Central memory CD4-positive, alpha-beta T cell (primary cell): ENCODE measurements around the gene EIF4E3.
A peak's percentile ranks its signal among the peaks of the same experiment; 100 is the strongest.

Experiments
- DNase-seq: peaks from one replicate; pipeline ENCODE4 v3.0.0; 2022
- total RNA-seq, 3 experiments: gene quantifications; one replicate each; lab custom pipeline; 2026; lab: John Stamatoyannopoulos, UW

EIF4E3 gene
- total RNA-seq, result 26.9 to 85.5 (median 74.1) reads per million in 3 experiments

DNA sequence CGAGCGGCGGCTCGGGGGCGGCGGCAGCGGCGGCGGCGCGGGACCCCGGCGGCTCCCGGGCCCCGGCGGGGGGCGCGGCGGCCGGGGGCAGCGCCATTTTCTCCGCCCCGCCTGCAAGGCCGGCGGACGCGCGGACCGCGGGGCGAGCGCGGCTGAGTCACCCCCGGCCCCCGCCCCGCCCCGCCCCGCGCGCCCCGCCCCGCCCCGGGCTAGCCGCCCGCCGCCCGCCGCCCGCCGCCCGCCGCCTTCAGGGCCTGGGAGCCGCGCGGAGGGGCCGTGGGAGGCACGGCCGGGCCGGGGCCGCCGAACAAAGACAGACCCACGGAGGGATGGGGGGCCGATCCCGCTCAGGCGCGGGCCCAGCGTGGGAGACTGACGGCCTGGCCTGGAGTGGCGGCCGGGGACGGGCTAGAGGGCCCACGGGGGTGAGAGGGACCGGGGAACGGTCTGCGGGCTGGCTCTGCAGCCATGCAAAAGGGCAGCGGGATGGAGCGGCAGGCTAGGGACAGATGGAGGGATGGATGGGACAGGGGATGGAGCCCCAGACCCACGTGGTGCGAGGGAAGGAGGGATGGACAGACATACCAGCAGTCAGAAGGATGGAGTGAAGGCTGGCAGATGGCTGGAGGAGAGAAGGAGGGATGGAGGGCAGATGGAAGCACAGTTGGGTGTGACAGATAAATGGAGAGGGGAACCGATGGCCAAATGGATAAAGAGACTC lies at the start of gene EIF4E3:
TSS of gene EIF4E3 (minus strand) at position 132 of the 721 bp plus-strand sequence. CDS start at position 97, 35 bp downstream.
- peak; percentile 42 for DNase-seq

GRCh38 chr3:71771884-71772283 lies 46.7 kb upstream of the EIF4E3 start:
- no peak for DNase-seq

DNA sequence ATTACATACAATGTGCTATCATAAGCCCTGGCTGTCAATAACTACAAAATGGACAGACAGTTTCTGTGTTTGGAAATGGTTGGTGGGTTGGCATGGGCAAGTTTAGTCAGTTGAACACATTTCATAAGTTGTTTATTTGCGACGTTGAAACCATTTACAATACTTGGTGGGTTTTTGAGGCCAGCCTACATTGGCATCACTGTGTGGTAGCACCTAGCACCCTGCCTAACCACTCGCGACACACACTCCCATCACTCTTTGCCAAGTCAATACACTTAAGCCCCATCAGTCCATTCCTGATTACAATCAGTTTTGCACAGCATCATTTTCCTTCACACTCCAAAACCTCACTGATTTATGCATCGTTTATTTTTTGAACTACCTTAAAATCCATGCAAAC lies 45.9 kb upstream of the EIF4E3 start:
- no peak for DNase-seq

DNA sequence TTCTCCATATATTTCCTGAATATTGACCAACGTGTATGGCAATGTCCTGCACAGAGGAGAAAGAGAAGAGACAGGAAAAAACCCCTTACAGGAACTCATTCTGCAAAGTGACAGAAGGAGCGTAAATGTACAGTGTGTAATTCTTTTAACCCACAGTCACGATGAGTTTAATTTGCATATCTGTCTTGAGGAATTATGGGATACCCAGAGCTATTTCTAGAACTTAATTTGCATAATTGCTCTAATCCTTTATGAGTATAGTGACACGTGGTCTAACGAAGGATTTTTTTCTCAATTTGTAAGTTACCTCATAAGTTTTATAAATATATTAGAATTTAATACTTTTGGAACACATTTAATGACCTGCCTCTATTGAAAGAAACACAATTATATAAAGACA lies 38.2 kb upstream of the EIF4E3 start:
- no peak for DNase-seq

- no peak for DNase-seq
These were observed 34.9 kb upstream of the EIF4E3 start for GRCh38 chr3:71760140-71760539.

- DNase-seq, result no peak
These were observed 34.2 kb upstream of the EIF4E3 start for GRCh38 chr3:71759401-71759800.

DNA sequence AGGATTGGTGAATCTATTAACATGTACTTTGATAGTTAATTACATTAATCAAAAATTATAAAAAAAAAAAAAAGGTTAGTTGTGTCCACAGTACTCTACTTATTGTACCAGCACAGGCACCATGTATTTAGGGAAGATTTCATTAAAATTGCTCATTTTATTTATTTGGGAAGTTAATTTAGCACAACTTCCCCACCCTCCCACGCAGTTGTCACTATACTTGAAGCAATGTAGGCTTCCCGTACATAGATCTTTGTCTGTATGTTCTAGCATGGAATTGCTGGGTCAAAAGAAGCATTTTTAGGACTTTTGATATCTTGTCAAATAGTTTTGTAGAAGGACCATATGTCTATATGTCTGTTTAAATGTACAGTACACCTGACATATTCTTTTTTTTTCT lies 32.9 kb upstream of the EIF4E3 start:
- no peak for DNase-seq

GRCh38 chr3:71754610-71755253 lies 29.5 kb upstream of the EIF4E3 start:
- DNase-seq, result no peak

DNA sequence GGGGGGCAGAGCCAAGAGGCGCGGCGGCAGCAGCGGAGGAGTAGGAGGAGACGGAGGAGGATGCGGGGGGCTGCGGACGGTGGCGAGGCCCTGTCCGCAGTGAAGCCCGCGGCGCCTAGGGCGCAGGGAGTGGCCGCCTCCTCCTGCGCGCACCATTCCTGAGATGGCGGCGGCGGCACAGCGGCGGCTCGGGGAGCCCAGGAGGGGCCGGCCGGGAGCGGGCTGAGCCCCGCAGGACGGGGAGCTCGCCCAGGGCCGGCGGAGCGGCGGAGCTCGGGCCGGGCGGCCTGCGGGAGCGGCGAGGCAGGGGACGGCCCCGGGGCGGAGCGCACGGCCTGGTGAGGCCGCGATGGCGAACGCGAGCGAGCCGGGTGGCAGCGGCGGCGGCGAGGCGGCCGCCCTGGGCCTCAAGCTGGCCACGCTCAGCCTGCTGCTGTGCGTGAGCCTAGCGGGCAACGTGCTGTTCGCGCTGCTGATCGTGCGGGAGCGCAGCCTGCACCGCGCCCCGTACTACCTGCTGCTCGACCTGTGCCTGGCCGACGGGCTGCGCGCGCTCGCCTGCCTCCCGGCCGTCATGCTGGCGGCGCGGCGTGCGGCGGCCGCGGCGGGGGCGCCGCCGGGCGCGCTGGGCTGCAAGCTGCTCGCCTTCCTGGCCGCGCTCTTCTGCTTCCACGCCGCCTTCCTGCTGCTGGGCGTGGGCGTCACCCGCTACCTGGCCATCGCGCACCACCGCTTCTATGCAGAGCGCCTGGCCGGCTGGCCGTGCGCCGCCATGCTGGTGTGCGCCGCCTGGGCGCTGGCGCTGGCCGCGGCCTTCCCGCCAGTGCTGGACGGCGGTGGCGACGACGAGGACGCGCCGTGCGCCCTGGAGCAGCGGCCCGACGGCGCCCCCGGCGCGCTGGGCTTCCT lies 28.8 kb upstream of the EIF4E3 start, which contains the start of gene GPR27:
TSS of gene GPR27 (plus strand) at position 155 of the 909 bp plus-strand sequence. CDS start at position 350, 195 bp downstream.
- peak; percentile 21 for DNase-seq

GRCh38 chr3:71752831-71753700 lies 27.9 kb upstream of the EIF4E3 start:
- DNase-seq, result no peak

- DNase-seq, result no peak
These were observed 26.4 kb upstream of the EIF4E3 start for GRCh38 chr3:71751602-71752001.

GRCh38 chr3:71744738-71745137 lies 19.5 kb upstream of the EIF4E3 start:
- no peak for DNase-seq

DNA sequence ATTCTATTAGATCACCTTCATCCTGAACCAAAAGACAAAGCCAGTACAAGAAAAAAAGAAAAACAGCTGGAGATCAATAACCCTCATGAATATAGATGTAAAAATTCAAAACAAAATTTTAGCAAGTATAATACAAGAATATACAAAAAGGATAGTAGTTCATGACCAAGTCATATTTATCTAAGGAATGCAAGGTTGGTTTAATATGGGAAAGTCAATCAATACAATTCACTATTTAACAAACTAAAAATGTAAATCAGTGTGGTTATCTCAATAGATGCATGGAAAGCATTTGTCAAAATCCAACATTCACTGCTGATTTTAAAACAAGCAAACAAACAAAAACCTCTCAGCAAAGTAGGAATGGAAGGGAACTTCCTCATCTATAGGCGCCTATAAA lies 17.4 kb upstream of the EIF4E3 start:
- no peak for DNase-seq

DNA sequence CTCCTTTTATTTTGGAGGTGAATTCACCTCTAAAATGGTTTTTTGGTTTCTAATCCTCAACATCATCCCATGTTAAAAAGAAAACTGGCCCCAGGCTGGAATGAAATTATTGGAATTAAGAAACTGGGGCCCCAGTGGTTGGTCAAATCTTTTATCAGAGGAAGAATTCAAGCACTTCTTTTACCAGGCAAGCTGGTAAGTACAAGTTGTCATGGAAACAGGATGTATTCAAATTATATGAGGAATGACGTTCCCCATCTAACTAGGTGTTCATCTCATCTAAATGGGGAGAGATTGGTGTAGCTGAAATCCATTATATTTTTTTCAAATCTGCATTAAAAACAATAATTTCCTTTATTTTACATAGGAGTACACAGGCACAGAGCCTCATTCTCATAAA lies 9.7 kb upstream of the EIF4E3 start:
- DNase-seq, result no peak

GRCh38 chr3:71733319-71733718 lies 8.1 kb upstream of the EIF4E3 start:
- no peak for DNase-seq

GRCh38 chr3:71732637-71733036 lies 7.4 kb upstream of the EIF4E3 start:
- no peak for DNase-seq

DNA sequence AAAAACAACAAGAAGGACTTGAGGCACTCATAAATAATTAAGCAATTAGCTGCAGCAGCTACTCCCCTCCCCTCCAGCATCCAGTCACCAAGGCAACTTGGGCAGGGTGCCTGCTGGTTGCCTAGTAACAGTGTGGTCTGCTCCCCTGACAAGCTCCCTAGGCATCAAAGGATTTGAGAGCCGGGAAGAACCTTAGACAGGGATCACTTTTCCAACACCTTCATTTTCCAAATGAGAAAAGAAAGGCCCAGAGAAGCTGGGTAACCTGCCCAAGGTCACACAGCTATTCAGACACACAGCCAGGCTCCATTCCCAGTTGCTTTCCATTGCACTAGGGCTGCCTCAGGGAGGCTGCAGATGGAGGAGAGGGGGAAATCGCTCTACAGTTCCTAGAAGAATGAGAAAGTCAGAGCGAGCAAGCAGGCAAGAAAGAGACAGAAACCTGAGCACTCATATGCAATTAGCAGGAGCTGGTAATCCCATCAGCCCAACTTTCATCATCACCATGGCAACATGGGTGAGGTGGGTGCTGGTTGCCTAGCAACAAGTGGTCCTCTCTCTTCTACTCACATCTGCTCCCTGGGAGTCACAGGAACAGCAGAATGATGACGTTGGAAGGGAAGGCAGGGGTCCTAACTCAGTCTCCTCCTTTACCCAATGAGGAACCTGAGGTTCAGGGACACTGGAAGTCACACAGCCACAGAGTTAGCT lies 3.6 kb upstream of the EIF4E3 start:
- peak; percentile 36 for DNase-seq

DNA sequence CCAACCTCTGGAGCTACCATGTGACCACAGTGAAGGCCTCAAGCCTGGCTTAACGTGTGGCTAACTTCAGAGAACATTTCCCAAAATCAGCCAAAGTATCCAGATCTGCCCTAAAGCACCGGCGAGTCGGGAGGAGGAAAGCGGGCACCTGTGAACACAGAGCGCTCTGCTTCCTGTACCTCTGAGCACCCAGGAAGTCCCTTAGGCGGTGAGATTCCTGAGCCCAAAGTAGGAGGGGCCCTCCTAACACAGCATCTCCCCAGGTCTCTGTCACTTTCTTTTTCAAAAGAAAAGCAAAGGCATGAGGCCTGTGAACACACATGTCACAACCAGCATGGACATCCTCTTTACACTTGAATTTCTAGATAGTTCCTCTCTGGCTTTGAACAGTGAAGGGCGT lies 944 bp upstream of the EIF4E3 start:
- peak; percentile 73 for DNase-seq

- peak; percentile 31 for DNase-seq
These were observed 475 bp downstream of the EIF4E3 start for GRCh38 chr3:71724584-71725270.

GRCh38 chr3:71724171-71724453 lies 1.1 kb downstream of the EIF4E3 start:
- DNase-seq, result no peak
